HepG2 (cell line): ENCODE results near the gene EPC1.

ENCODE experiments used
- CTCF ChIP-seq: sonication (generic); formaldehyde crosslinking; IDR thresholded peaks from 2 replicates; pipeline ENCODE4 v1.5.0; 2020; ENCODE audit warnings: mild to moderate bottlenecking, missing genetic modification reagents, moderate library complexity
- TFDP2 ChIP-seq: sonication (generic); formaldehyde crosslinking; IDR thresholded peaks from 2 replicates; pipeline ENCODE4 v1.4.0; 2020; ENCODE audit warnings: missing genetic modification reagents
- ZBTB4 ChIP-seq: sonication (generic); formaldehyde crosslinking; IDR thresholded peaks from 2 replicates; pipeline ENCODE4 v1.4.0; 2020; ENCODE audit warnings: missing genetic modification reagents, mild to moderate bottlenecking, borderline replicate concordance

- TF ChIP-seq ZBTB4 (CRISPR knock-in tag) = no peak
- no peak for TF ChIP-seq TFDP2
- TF ChIP-seq CTCF (CRISPR knock-in tag) = no peak
Observed at GRCh38 chr10:32374605-32375004, 27.6 kb upstream of the EPC1 start.
